Breast epithelium (tissue), 3 donors: Measurements from ENCODE around the gene GALNT2.

Experiments
- CTCF ChIP-seq, 3 donors: fragments of 450-650 bp; IDR thresholded peaks; one replicate each; pipeline ENCODE4 v1.5.1; 2016 to 2017; ENCODE audit warnings: antibody characterized with exemption in 3 of 3, mild to moderate bottlenecking in 3 of 3, moderate library complexity in 3 of 3
- POLR2A ChIP-seq: fragments of 450-650 bp; IDR thresholded peaks from one replicate; pipeline ENCODE4 v1.6.1; 2016; ENCODE audit warnings: antibody characterized with exemption, mild to moderate bottlenecking, moderate library complexity
- POLR2AphosphoS5 ChIP-seq, 3 donors: sonication (generic); formaldehyde crosslinking; IDR thresholded peaks; one replicate each; pipeline ENCODE4 v1.6.1; 2017; ENCODE audit warnings: antibody characterized with exemption in 3 of 3

GRCh38 chr1:230224101-230224960, 157.3 kb downstream of the GALNT2 start:
- TF ChIP-seq POLR2A: no peak
- no peak for TF ChIP-seq CTCF (IDR thresholded peaks at IDR 0.05)
- TF ChIP-seq POLR2AphosphoS5 (IDR thresholded peaks at IDR 0.05): no peak
